ENCODE results near the gene CST9L.

DNA sequence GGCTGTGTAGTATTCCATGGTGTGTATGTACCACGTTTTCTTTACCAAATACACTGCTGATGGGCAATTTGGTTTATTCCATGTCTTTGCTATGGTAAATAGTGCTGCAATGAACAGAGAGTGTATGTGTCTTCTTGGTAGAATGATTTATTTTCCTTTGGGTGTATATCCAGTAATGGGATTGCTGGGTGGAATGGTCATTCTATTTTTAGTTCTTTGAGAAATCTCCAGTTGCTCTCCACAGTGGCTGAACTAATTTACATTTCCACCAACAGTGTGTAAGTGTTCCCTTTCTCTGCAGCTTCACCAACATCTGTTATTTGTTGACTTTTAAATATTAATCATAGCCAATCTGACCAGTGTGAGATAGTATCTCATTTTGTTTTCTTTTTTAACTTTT lies 13.9 kb downstream of the CST9L start:
- TF ChIP-seq, protein P1, sequence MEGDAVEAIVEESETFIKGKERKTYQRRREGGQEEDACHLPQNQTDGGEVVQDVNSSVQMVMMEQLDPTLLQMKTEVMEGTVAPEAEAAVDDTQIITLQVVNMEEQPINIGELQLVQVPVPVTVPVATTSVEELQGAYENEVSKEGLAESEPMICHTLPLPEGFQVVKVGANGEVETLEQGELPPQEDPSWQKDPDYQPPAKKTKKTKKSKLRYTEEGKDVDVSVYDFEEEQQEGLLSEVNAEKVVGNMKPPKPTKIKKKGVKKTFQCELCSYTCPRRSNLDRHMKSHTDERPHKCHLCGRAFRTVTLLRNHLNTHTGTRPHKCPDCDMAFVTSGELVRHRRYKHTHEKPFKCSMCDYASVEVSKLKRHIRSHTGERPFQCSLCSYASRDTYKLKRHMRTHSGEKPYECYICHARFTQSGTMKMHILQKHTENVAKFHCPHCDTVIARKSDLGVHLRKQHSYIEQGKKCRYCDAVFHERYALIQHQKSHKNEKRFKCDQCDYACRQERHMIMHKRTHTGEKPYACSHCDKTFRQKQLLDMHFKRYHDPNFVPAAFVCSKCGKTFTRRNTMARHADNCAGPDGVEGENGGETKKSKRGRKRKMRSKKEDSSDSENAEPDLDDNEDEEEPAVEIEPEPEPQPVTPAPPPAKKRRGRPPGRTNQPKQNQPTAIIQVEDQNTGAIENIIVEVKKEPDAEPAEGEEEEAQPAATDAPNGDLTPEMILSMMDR (IDR thresholded peaks at IDR 0.05): no peak
- no peak for TF ChIP-seq POLR2A (IDR thresholded peaks at IDR 0.05)

Data from lower leg skin (tissue), 3 donors.